ENCODE data around the gene GPR179.
"Not testable (repeated sequence)": the region's sequence is repeated elsewhere in the genome, so short reads cannot be mapped to it uniquely, and the experiment has no call there.

DNA sequence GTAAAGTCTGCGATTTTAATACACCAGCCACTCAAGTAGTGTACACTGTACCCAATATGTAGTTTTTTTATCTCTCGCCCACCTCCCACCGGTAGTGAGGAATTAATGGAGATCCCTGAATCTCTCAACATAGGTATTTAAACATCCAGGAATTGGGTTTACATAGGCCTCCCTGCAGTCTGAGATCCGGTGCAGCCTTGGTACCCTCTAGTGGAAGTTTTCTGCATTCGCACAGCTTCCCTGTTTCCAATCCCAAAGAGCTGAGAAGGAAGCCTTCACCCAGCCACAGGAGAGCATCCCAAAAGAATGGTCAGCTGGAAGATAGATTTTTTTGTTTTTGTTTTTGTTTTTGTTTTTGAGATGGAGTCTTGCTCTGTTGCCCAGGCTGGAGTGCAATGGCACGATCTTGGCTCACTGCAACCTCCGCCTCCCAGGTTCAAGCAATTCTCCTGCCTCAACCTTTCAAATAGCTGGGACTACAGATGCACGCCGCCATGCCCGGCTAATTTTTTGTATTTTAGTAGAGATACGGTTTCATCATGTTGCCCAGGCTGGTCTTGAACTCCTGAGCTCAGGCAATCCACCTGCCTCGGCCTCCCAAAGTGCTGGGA lies 55.4 kb downstream of the GPR179 start:
- not testable (repeated sequence) for TF ChIP-seq POLR2A (IDR thresholded peaks at IDR 0.05)
- TF ChIP-seq, protein P1, sequence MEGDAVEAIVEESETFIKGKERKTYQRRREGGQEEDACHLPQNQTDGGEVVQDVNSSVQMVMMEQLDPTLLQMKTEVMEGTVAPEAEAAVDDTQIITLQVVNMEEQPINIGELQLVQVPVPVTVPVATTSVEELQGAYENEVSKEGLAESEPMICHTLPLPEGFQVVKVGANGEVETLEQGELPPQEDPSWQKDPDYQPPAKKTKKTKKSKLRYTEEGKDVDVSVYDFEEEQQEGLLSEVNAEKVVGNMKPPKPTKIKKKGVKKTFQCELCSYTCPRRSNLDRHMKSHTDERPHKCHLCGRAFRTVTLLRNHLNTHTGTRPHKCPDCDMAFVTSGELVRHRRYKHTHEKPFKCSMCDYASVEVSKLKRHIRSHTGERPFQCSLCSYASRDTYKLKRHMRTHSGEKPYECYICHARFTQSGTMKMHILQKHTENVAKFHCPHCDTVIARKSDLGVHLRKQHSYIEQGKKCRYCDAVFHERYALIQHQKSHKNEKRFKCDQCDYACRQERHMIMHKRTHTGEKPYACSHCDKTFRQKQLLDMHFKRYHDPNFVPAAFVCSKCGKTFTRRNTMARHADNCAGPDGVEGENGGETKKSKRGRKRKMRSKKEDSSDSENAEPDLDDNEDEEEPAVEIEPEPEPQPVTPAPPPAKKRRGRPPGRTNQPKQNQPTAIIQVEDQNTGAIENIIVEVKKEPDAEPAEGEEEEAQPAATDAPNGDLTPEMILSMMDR (IDR thresholded peaks at IDR 0.05), result not testable (repeated sequence)
